Fibroblast of villous mesenchyme (primary cell): ENCODE measurements around the gene PRR29. TPM values are rescaled to one million over a fixed set of nuclear protein-coding genes. Genes with fewer than 3 reads are reported as not detected.
A peak's percentile ranks its signal among the peaks of the same experiment; 100 is the strongest.

Source experiments
- DNase-seq: peaks from one replicate; pipeline ENCODE4 v3.0.0-alpha.2; 2010; ENCODE audit warnings: low read depth
- H3K4me3 ChIP-seq: 2 replicates; pipeline ENCODE4 v1.5.1; 2011; ENCODE audit warnings: low read depth, mild to moderate bottlenecking, low read length
- total RNA-seq: library from RNA; depleted of rRNA; stranded (reverse); fragments of >200 nt; gene quantifications from 2 replicates; pipeline ENCODE4 v1.2.3, GENCODE V29; 2012
- TF ChIP-seq, protein P1 (sequence below): IDR thresholded peaks from 2 replicates; pipeline ENCODE4 v1.5.1; 2012; ENCODE audit warnings: low read depth, mild to moderate bottlenecking, low read length; ENCODE audit not compliant: insufficient read depth

PRR29 gene
- total RNA-seq, 1 donor, result under 0.01 TPM

DNA sequence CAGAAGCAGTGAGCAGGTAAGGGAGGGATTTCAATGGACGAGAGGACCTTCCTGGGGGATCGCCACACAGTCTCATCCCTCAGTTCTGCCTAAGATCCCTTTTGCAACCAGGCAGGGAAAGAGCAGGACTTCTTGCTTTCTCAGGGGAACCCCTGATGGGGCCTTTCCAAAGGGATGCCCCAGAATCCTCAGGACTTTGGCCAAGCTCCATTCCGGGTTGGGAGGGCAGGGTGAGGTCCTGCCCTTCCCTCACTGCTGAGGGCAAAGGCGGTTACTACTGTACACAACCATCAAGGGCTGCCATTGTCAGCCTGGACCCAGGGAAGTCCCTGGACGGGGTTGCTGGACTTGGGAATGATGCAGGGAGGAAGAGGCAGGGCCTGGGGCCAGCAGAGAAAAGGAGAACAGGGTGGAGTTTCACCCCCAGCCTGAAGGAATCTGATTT lies 9.7 kb downstream of the PRR29 start:
- no peak for DNase-seq
- TF ChIP-seq, protein P1, sequence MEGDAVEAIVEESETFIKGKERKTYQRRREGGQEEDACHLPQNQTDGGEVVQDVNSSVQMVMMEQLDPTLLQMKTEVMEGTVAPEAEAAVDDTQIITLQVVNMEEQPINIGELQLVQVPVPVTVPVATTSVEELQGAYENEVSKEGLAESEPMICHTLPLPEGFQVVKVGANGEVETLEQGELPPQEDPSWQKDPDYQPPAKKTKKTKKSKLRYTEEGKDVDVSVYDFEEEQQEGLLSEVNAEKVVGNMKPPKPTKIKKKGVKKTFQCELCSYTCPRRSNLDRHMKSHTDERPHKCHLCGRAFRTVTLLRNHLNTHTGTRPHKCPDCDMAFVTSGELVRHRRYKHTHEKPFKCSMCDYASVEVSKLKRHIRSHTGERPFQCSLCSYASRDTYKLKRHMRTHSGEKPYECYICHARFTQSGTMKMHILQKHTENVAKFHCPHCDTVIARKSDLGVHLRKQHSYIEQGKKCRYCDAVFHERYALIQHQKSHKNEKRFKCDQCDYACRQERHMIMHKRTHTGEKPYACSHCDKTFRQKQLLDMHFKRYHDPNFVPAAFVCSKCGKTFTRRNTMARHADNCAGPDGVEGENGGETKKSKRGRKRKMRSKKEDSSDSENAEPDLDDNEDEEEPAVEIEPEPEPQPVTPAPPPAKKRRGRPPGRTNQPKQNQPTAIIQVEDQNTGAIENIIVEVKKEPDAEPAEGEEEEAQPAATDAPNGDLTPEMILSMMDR, result no peak

DNA sequence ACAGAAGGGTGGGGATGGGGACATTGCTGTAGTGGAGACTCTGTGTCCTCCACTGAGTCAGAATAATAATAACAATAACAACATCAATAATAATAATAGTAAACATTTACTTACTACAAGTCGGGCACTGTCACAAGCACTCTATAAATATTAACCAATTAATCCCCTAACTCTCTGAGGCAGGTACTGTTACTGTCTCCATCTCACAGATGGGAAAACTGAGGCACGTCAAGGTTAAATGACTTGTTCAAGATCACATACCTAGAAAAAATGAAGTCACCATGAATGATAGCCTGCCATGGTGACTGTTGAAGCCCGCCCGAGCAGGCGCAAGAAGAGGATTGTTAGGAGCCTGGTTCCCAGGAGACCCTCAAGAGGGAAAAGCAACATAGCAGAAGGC lies 10.2 kb downstream of the PRR29 start:
- no peak overlapping the region for H3K4me3 ChIP-seq
- no peak for DNase-seq
- TF ChIP-seq, protein P1, result no peak

More for the DNA sequence above, 9.7 kb downstream of the PRR29 start:
- H3K4me3 ChIP-seq, result no peak overlapping the region

DNA sequence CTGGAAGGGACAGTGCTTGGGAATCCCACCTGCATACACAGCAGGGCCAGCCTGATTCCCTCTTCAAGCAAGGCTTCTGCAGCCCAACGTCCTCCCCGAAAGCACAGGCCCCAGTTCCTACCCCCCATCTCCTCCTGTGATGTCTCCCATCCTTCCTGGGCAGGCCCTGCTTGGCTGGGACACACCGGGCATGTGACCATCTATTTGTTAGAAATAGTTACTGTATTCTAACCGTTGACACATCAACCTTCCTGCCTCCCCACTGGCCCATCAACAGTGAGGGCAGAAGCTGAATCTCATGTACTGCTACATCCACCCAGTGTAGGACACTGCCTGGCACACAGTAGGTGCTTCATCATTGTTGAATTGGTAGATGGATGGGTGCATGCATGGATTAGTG lies 10.7 kb downstream of the PRR29 start:
- TF ChIP-seq, protein P1, result no peak
- no peak for DNase-seq
- no peak overlapping the region for H3K4me3 ChIP-seq

DNA sequence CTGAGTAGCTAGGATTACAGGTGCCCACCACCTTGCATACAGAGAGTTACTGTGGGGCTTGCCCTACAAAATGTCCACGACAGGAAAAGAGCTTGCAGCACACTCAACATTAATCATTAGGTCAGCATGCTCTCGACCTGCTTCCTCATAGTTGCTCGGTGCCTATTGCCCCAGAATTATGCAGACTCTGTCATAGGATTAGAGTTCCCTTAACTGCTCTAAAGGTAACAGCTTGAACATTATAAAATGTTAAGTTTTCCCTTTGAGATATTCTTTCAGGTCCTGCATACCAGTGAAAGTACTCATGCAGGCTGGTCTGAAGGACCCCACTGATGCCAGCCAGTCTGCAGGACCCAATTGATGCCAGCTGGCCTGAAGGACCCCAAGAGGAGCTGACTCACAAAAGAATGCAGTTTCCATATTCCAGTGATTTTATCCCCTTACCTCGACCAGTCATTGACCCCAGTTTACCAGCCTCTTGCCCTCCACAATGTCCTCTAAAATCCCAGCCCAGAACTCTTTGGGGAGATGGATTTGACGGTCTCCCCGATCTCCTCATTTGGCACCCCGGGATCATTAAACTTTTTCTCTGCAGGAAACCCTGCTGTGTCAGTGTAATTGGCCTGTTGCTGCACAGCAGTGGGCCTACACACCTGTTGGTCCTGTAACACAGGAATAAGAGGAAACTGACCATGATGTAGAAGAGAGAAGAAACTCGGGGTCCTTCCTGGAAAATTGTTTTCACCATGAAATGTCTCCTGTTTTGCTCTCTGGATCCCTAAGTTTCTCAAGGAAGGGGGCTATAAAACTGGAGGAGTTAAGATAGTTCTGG lies 11.6 kb downstream of the PRR29 start:
- DNase-seq, result no peak

DNA sequence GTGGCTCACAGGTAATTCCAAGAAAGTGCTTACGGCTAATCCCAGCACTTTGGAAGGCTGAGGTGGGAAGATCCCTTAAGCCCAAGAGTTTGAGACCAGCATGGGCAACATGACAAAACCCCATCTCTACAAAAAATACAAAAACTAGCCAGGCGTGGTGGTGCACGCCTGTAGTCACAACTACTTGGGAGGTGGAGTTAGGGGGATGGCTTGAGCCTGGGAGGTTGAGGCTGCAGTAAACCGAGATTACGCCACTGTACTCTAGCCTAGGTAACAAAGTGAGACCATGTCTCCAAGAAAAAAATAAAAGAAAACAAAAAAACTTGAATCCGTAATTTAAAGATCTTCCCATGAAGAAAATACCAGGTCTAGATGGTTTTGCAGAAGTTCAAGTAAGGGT lies 17.3 kb downstream of the PRR29 start:
- H3K4me3 ChIP-seq, result no peak overlapping the region
- TF ChIP-seq, protein P1, result no peak
- DNase-seq, result no peak

More for the DNA sequence above, 11.6 kb downstream of the PRR29 start:
- H3K4me3 ChIP-seq, result no peak overlapping the region
- TF ChIP-seq, protein P1, result no peak

DNA sequence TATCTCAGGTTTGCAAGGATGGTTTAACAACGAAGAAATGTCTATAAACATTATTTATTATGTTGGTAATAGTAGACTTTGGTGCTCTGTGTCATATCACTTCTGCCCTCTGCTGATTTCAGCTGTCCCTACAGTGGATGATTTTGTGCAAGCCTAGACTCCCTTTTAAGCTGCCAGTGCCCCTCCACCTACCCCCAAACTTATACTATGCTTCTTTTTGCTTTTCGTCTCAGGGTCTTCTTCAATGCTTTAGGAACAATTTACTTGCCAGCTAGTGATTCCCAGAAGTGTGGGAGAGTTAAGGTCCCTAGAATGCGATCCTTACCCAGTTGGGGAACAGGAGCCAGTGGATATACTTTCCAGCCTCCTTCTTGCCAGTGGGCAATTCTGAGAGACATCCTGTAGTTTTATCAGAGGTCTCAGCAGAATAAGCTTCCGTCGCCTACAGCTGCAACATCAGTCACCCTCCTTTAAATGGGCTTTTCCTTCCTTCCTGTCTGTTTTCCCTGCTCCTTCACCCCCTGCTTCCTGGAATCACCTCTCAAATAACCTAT lies 18.2 kb downstream of the PRR29 start:
- TF ChIP-seq, protein P1, result peak; percentile 14
- no peak for DNase-seq
- H3K4me3 ChIP-seq, result no peak overlapping the region
